Peyer's patch (tissue), 4 donors: Measurements from ENCODE around the gene TCAP. TPM values are rescaled to one million over a fixed set of nuclear protein-coding genes. Genes with fewer than 3 reads are reported as not detected.
A peak's percentile ranks its signal among the peaks of the same experiment; 100 is the strongest.

ENCODE experiments used
- DNase-seq, 3 donors: peaks; one replicate each; pipeline ENCODE4 v3.0.0-alpha.2; 2017 to 2019
- H3K27ac ChIP-seq, 4 donors: fragments of 200-600 bp; sonication (generic); one replicate each; pipeline ENCODE4 v1.5.1; 2016 to 2019
- H3K27me3 ChIP-seq, 2 donors: fragments of 200-600 bp; sonication (generic); one replicate each; pipeline ENCODE4 v1.5.1; 2019
- H3K36me3 ChIP-seq, 3 donors: fragments of 200-600 bp; sonication (generic); one replicate each; pipeline ENCODE4 v1.5.1; 2016 to 2019
- H3K4me1 ChIP-seq, 4 donors: fragments of 200-600 bp; sonication (generic); one replicate each; pipeline ENCODE4 v1.5.1; 2016 to 2019
- H3K4me3 ChIP-seq, 4 donors: fragments of 200-600 bp; sonication (generic); 1 replicate in 3 of 4; 2 replicates in 1 of 4; pipeline ENCODE4 v1.5.1; 2016 to 2019; ENCODE audit warnings: mild to moderate bottlenecking in 1 of 4
- H3K9me3 ChIP-seq, 4 donors: fragments of 200-600 bp; sonication (generic); one replicate each; pipeline ENCODE4 v1.5.1; 2016 to 2019; ENCODE audit warnings: mild to moderate bottlenecking in 1 of 4
- CTCF ChIP-seq, 6 experiments: fragments of 450-650 bp in 4 of 6; fragments of 200-600 bp in 2 of 6; sonication (generic) in 1 of 6; IDR thresholded peaks; one replicate each; pipeline ENCODE4 v1.5.1; 2017 to 2019; ENCODE audit warnings: antibody characterized with exemption in 6 of 6, mild to moderate bottlenecking in 3 of 6, moderate library complexity in 1 of 6
- POLR2A ChIP-seq, 2 donors: fragments of 450-650 bp; IDR thresholded peaks; one replicate each; pipeline ENCODE4 v1.5.1; 2017; ENCODE audit warnings: antibody characterized with exemption in 2 of 2, mild to moderate bottlenecking in 2 of 2, moderate library complexity in 2 of 2
- total RNA-seq, 4 donors: library from RNA; depleted of rRNA; stranded (reverse); fragments of >200 nt; gene quantifications; one replicate each; pipeline ENCODE4 v1.1.0, GENCODE V29; 2016

TCAP gene
- total RNA-seq, 4 donors from 2014 or later: 0.53 to 1.9 (median 1.1) TPM; not detected in 1

GRCh38 chr17:39624313-39624712, 40.8 kb upstream of the TCAP start:
- TF ChIP-seq CTCF (IDR thresholded peaks at IDR 0.05) (no peak), POLR2A (IDR thresholded peaks at IDR 0.05) (no peak)
- H3K36me3 ChIP-seq: no peaks in the 10 kb centered on the region
- H3K4me1 ChIP-seq: peaks cover 3 to 28% (median 10%) of the 10 kb centered on the region in 4 donors
- H3K9me3 ChIP-seq: no peaks in the 10 kb centered on the region
- DNase-seq: no peak
- no peak overlapping the region for H3K4me3 ChIP-seq
- H3K27me3 ChIP-seq: no peaks in the 10 kb centered on the region
- no peak overlapping the region for H3K27ac ChIP-seq

- Histone ChIP-seq H3K36me3 (no peaks in the 10 kb centered on the region), H3K4me1 (peaks cover 4 to 28% (median 10%) of the 10 kb centered on the region in 4 donors), H3K27ac (peak overlapping the region in 1 of 4 donors; percentile 97), H3K4me3 (no peak overlapping the region), H3K27me3 (no peaks in the 10 kb centered on the region), H3K9me3 (no peaks in the 10 kb centered on the region)
- TF ChIP-seq CTCF (IDR thresholded peaks at IDR 0.05): no peak
- TF ChIP-seq POLR2A (IDR thresholded peaks at IDR 0.05): no peak
- DNase-seq: no peak
These were observed 39.9 kb upstream of the TCAP start for GRCh38 chr17:39625198-39625785.

GRCh38 chr17:39626171-39627046, 38.7 kb upstream of the TCAP start, which contains the start of gene PPP1R1B:
Gene PPP1R1B (plus strand): TSS chr17:39626952. CDS start chr17:39627393, 441 bp downstream.
- Histone ChIP-seq H3K36me3 (no peaks in the 10 kb centered on the region), H3K27me3 (no peaks in the 10 kb centered on the region), H3K9me3 (no peaks in the 10 kb centered on the region), H3K27ac (peak within 1 kb of the TSS; percentile 1 to 97 (median 85)), H3K4me3 (peak within 1 kb of the TSS; percentile 25 to 70 (median 44)), H3K4me1 (peaks cover 5 to 28% (median 10%) of the 10 kb centered on the region in 4 donors)
- TF ChIP-seq POLR2A (IDR thresholded peaks at IDR 0.05) (peak; percentile 24 to 56), CTCF (IDR thresholded peaks at IDR 0.05) (no peak)
- DNase-seq: peak in 1 of 3 donors; percentile 63

GRCh38 chr17:39627047-39627711, 38.0 kb upstream of the TCAP start:
- DNase-seq: no peak
- Histone ChIP-seq H3K27me3 (no peaks in the 10 kb centered on the region), H3K4me1 (peaks cover 5 to 32% (median 8%) of the 10 kb centered on the region in 4 donors), H3K27ac (peak overlapping the region; percentile 1 to 97 (median 85)), H3K4me3 (peak overlapping the region; percentile 25 to 70 (median 44)), H3K9me3 (no peaks in the 10 kb centered on the region), H3K36me3 (no peaks in the 10 kb centered on the region)
- no peak for TF ChIP-seq CTCF (IDR thresholded peaks at IDR 0.05)
- peak; percentile 3 for TF ChIP-seq POLR2A (IDR thresholded peaks at IDR 0.05)

GRCh38 chr17:39627712-39628516, 37.2 kb upstream of the TCAP start:
- H3K27ac ChIP-seq: peak overlapping the region; percentile 1 to 97 (median 86)
- peaks cover 5 to 31% (median 8%) of the 10 kb centered on the region in 4 donors for H3K4me1 ChIP-seq
- H3K9me3 ChIP-seq: no peaks in the 10 kb centered on the region
- peak in 1 of 3 donors; percentile 76 for DNase-seq
- peak; percentile 20 to 58 for TF ChIP-seq POLR2A (IDR thresholded peaks at IDR 0.05)
- no peak for TF ChIP-seq CTCF (IDR thresholded peaks at IDR 0.05)
- no peaks in the 10 kb centered on the region for H3K27me3 ChIP-seq
- no peaks in the 10 kb centered on the region for H3K36me3 ChIP-seq
- H3K4me3 ChIP-seq: peak overlapping the region in 3 of 4 donors; percentile 7 to 70 (median 56)
